Ovary (tissue), 9 donors: ENCODE measurements around the gene MAPK10. TPM values are rescaled to one million over a fixed set of nuclear protein-coding genes. Genes with fewer than 3 reads are reported as not detected.

Source experiments
- DNase-seq, 5 donors: peaks; one replicate each; pipeline ENCODE4 v3.0.0-alpha.2; 2019 to 2020
- H3K27ac ChIP-seq, 2 donors: fragments of 200-600 bp; one replicate each; pipeline versions ENCODE4 v1.5.1 to v1.8.0; 2019 to 2022
- H3K27me3 ChIP-seq: fragments of 200-600 bp; one replicate; pipeline ENCODE4 v1.8.0; 2022
- H3K36me3 ChIP-seq: fragments of 200-600 bp; sonication (generic); one replicate; pipeline ENCODE4 v1.5.1; 2019
- H3K4me1 ChIP-seq: one replicate; pipeline ENCODE4 v1.8.1; 2013; ENCODE audit warnings: mild to moderate bottlenecking, moderate library complexity; ENCODE audit not compliant: insufficient read depth
- H3K4me3 ChIP-seq: fragments of 200-600 bp; sonication (generic); one replicate; pipeline ENCODE4 v1.5.1; 2017
- H3K9me3 ChIP-seq, 2 donors: fragments of 200-600 bp in 1 of 2; sonication (generic) in 1 of 2; one replicate each; pipeline versions ENCODE4 v1.5.1 to v1.8.1; 2013 to 2019; ENCODE audit warnings: mild to moderate bottlenecking in 1 of 2, moderate library complexity in 1 of 2
- CTCF ChIP-seq, 3 donors: fragments of 450-650 bp in 2 of 3; fragments of 200-600 bp in 1 of 3; IDR thresholded peaks; one replicate each; pipeline versions ENCODE4 v1.5.1 to v1.8.0; 2016 to 2022; ENCODE audit warnings: antibody characterized with exemption in 3 of 3, mild to moderate bottlenecking in 1 of 3
- EP300 ChIP-seq: sonication (generic); formaldehyde crosslinking; IDR thresholded peaks from one replicate; pipeline ENCODE4 v1.6.1; 2017; ENCODE audit warnings: antibody characterized with exemption
- POLR2A ChIP-seq: fragments of 450-650 bp; IDR thresholded peaks from one replicate; pipeline ENCODE4 v1.6.1; 2017; ENCODE audit warnings: antibody characterized with exemption, mild to moderate bottlenecking, moderate library complexity
- WGBS, 3 donors: extraction: QIAGEN DNeasy Blood & Tissue Kit in 1 of 3; methylation state at CpG; one replicate each; pipeline versions ENCODE4 v1.1.5 to v1.1.7; 2013 to 2017; 5-methylcytosine and 5-hydroxymethylcytosine counted together
- intact Hi-C, 4 donors: fragments of 100-400 bp; cut with DNase I; formaldehyde crosslinking; loops; one replicate each; pipeline versions ENCODE4 v1.11.0 to v1.15.1; 2022 to 2023
- polyA plus RNA-seq, 2 donors: library from polyadenylated mRNA; stranded (reverse); fragments of 200-250 nt in 1 of 2; fragments of 350-450 nt in 1 of 2; fragmentation: Illumina TruSeq in 1 of 2; extraction: RNeasy Lipid Tissue Mini Kit (QIAGEN cat#74804) in 1 of 2; gene quantifications; one replicate each; pipeline ENCODE4 v1.2.3, GENCODE V29; 2013 to 2014
- total RNA-seq, 7 donors: library from RNA; depleted of rRNA in 2 of 7; stranded (reverse); fragments of >200 nt in 2 of 7; fragmentation: NEBNext Ultra II Directional in 3 of 7; extraction: Animal tissue kit (Norgen Biotek cat#: 25700) in 3 of 7; gene quantifications; one replicate each; pipeline versions ENCODE4 v1.1.0 to v1.2.4, GENCODE V29; 2016 to 2023
- donor health status: DM: no; HTN: no; CAD: no; lungs with moderate emphysema.
- donor health status: DM: no; HTN: no; CAD: no.
- donor health status: Bipolar disorder and iron deficiency.
- donor health status: DM: yes; HTN: yes; CAD: no.
- donor health status: DM: no; HTN: no; CAD: no.
- donor health status: DM: yes; HTN: yes; CAD: no.

Gene MAPK10
- total and polyA plus RNA-seq, 9 donors, result 19.3 to 41.6 (median 32.4) TPM

GRCh38 chr4:86001591-86001990 lies 358.3 kb downstream of the MAPK10 start:
- Histone ChIP-seq H3K27me3 (no peaks in the 10 kb centered on the region), H3K27ac (no peak overlapping the region), H3K4me1 (no peaks in the 10 kb centered on the region), H3K36me3 (no peaks in the 10 kb centered on the region), H3K4me3 (no peak overlapping the region), H3K9me3 (no peaks in the 10 kb centered on the region)
- DNase-seq, result no peak
- TF ChIP-seq CTCF (IDR thresholded peaks at IDR 0.05) (no peak), POLR2A (no peak), EP300 (no peak)
- WGBS, 3 donors, result 83 to 90% (median 89%) methylated on average over 2 of the region's 2 CpGs
- intact Hi-C loops, result no loop called here

- Histone ChIP-seq H3K4me3 (no peak overlapping the region), H3K27ac (no peak overlapping the region), H3K36me3 (no peaks in the 10 kb centered on the region), H3K27me3 (no peaks in the 10 kb centered on the region), H3K4me1 (no peaks in the 10 kb centered on the region), H3K9me3 (no peaks in the 10 kb centered on the region)
- WGBS, 3 donors, result 96 to 98% (median 97%) methylated on average over 6 of the region's 6 CpGs
- intact Hi-C loops, result no loop called here
- no peak for DNase-seq
- no peak for TF ChIP-seq CTCF (IDR thresholded peaks at IDR 0.05)
Measured at GRCh38 chr4:85995361-85995760, 364.5 kb downstream of the MAPK10 start.

DNA sequence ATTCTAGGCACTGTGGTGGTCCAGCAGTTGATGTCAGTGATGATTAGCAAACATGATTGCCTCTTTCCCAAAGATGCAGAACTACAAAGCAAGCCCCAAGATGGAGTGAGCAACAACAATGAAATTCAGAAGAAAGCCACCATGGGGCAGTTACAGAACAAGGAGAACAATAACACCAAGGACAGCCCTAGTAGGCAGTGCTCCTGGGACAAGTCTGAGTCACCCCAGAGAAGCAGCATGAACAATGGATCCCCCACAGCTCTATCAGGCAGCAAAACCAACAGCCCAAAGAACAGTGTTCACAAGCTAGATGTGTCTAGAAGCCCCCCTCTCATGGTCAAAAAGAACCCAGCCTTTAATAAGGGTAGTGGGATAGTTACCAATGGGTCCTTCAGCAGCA lies 365.3 kb downstream of the MAPK10 start:
- intact Hi-C loops, result no loop called here
- no peak overlapping the region for H3K27ac ChIP-seq
- H3K4me3 ChIP-seq, result no peak overlapping the region
- no peaks in the 10 kb centered on the region for H3K4me1 ChIP-seq
- TF ChIP-seq POLR2A (no peak), EP300 (no peak), CTCF (IDR thresholded peaks at IDR 0.05) (no peak)
- no peaks in the 10 kb centered on the region for H3K27me3 ChIP-seq
- H3K9me3 ChIP-seq, result no peaks in the 10 kb centered on the region
- H3K36me3 ChIP-seq, result no peaks in the 10 kb centered on the region
- DNase-seq, result no peak

DNA sequence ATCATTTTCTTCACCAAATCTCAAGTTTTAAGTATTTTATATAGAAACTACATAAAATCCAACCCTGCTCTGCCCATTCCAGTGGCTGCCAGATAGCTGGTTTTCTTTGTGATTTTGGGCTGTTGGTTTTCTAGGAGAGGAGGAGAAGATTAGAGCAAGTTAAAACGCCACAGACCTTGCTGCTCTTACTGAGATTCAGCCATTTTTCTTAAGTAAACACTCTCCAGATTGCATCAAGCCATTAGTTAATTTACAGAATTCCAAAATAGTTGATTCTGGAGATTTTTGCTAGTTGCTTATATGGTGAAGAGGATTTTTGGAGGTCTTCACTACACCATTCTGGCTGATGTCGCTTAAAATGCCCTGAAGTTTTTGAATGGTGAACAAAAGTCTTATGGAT lies 366.2 kb downstream of the MAPK10 start:
- intact Hi-C loops, result no loop called here

More for the DNA sequence above, 366.2 kb downstream of the MAPK10 start:
- Histone ChIP-seq H3K9me3 (no peaks in the 10 kb centered on the region), H3K27ac (no peak overlapping the region), H3K4me3 (no peak overlapping the region), H3K4me1 (no peaks in the 10 kb centered on the region), H3K27me3 (no peaks in the 10 kb centered on the region), H3K36me3 (no peaks in the 10 kb centered on the region)
- WGBS, 3 donors, result 89 to 93% (median 92%) methylated on average over 2 of the region's 2 CpGs
- no peak for DNase-seq
- TF ChIP-seq POLR2A, result no peak
- no peak for TF ChIP-seq CTCF (IDR thresholded peaks at IDR 0.05)
- TF ChIP-seq EP300, result no peak
